Pulmonary artery endothelial cell (primary cell): ENCODE measurements around the gene GJA9. TPM values are rescaled to one million over a fixed set of nuclear protein-coding genes. Genes with fewer than 3 reads are reported as not detected.
"Not testable (repeated sequence)": the region's sequence is repeated elsewhere in the genome, so short reads cannot be mapped to it uniquely, and the experiment has no call there.

ENCODE experiments used
- DNase-seq: peaks from one replicate; pipeline ENCODE4 v3.0.0-alpha.2; 2011; ENCODE audit warnings: low read depth, low spot score
- total RNA-seq: library from RNA; depleted of rRNA; stranded (reverse); fragments of >200 nt; gene quantifications from 2 replicates; pipeline ENCODE4 v1.2.3, GENCODE V29; 2014

Gene GJA9
- 0.07 TPM in 1 of 2 replicates, not detected in the other for total RNA-seq

GRCh38 chr1:38881487-38881886 lies at the start of gene GJA9:
GJA9 (minus strand) TSS chr1:38881587; CDS start chr1:38876098, 5,489 bp downstream.
- DNase-seq: no peak

- DNase-seq: no peak
Observed at GRCh38 chr1:38929476-38929875, 48.1 kb upstream of the GJA9 start.

GRCh38 chr1:38929054-38929453 lies 47.7 kb upstream of the GJA9 start:
- DNase-seq: no peak

GRCh38 chr1:38926091-38926490 lies 44.7 kb upstream of the GJA9 start:
- no peak for DNase-seq

DNA sequence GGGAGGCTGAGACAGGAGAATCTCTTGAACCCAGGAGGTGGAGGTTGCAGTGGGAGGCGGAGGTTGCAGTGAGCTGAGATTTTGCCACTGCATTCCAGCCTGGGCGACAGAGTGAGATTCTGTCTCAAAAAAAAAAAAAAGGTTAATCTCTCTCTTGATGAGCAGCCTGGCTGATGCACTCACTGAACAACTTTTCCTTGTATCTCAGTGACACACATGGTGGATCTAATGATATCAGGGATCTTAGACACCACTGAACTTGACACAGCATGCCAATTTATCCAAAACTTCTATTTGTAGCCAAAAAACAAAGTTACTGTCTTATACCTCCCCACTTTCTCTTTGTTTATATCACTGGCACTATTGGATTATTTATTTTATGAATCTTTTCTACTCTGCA lies 44.0 kb upstream of the GJA9 start:
- no peak for DNase-seq

GRCh38 chr1:38923607-38924006 lies 42.2 kb upstream of the GJA9 start:
- no peak for DNase-seq

DNA sequence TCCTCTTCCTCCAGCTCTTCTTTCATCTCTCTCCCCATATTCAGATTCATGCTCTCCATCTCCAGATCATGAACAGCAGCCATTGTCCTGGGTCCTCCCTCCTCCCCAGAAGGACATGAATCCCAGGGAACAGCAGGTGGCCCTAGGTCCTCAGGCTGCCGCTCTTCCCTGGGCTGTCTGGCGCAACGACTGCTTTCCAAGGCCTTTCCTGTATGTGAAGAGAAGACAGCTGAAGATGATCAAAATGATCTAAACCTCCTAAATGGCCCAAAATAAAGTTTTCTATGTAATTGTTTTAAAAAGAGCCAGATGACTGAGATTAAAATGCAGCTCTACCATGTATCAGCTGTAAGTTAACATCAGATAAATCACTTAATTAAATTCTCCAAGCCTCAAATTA lies 37.7 kb upstream of the GJA9 start:
- DNase-seq: no peak

DNA sequence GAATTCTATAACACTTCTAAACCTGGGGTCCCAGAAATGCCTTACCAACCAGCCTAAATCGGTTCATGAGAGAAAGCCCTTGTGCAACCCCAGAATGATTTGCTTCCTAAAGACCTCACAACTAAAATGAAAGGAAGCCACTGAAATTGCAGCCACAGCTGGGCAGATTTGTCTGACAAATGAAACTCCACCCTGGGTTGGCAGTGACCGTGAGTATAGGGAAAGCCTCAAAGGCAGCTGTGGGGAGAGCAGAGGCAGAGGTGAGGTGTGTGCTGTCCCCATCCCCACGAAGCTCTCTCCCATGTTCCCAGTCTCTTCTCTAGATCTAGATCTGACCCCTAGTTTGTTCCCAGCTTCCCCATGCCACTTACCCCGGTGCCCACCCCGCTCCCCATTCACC lies 37.2 kb upstream of the GJA9 start:
- DNase-seq: no peak

DNA sequence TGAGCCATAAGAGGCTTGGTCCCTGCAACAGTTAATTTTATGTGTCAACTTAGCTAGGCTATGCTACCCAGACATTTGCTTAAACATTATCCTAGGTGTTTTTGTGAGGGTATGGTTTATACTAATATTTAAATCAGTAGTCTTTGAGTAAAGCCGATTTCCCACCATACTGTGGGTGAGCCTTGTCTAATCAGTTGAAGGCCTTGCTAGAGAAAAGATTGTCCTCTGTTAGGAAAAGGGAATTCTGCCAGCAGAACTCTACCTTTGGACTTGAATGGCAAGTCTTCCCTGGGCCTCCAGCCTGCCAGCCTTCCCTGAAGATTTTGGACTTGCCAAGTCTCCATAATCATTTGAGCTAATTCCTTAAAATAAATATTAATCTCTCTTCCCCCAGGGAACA lies 36.4 kb upstream of the GJA9 start:
- no peak for DNase-seq

- DNase-seq: no peak
Observed at GRCh38 chr1:38917337-38917736, 36.0 kb upstream of the GJA9 start.

- DNase-seq: no peak
Observed at GRCh38 chr1:38915352-38915948, 34.1 kb upstream of the GJA9 start.

- DNase-seq: not testable (repeated sequence)
Observed at GRCh38 chr1:38914908-38915307, 33.5 kb upstream of the GJA9 start.

DNA sequence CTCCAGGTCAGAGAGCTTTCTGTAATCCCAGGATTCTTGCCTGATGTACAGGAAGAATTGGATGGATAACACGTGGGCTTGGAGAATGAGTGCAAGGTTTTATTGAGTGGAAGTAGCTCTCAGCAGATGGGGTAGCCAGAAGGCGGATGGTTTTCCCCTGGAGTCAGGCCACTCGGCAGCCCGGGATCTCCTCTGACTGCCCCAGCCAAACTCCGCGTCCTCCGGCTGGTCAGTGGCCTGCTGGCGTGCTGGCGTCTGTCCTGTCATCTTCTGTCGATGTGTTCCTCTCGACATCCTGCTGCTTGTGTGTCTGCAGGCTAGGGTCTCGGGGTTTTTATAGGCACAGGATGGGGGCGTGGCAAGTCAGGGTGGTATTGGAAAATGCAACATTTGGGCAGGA lies 27.4 kb upstream of the GJA9 start:
- no peak for DNase-seq

DNA sequence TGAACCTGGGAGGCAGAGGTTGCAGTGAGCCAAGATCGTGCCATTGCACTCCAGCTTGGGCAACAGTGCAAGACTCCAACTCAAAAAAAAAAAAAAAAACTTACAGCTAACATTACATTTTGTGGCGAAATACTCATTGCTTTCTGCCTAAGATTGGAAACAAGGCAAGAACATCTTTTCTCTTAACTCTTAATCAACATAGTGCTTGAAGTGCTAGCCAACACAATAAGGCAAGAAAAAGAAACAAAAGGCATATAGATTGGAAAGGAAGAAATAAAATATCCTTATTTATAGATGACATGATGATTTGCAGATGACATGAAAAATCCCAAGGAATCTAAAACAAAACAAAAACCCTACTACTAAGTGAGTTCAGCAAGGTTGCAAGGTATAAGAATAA lies 24.6 kb upstream of the GJA9 start:
- DNase-seq: no peak

DNA sequence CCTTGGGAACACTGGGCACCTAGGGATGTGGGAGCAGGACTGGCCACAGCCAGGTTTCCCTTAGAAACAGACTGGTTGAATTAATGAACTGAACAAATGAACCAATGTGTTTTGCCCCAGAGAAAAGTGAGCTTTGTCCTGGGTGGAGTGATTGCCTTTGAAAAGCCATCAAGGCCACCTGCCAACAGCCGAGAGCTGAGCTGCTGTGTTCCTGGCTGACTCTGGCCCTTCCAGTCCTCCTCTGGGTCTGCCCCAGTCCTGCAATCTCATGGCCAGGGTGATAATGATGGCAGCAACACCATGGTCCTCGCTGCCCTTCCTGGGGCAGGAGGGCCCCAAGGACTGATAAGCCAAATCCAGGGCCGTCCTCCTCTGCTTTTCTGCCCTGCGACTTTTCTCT lies 18.2 kb upstream of the GJA9 start:
- DNase-seq: no peak

DNA sequence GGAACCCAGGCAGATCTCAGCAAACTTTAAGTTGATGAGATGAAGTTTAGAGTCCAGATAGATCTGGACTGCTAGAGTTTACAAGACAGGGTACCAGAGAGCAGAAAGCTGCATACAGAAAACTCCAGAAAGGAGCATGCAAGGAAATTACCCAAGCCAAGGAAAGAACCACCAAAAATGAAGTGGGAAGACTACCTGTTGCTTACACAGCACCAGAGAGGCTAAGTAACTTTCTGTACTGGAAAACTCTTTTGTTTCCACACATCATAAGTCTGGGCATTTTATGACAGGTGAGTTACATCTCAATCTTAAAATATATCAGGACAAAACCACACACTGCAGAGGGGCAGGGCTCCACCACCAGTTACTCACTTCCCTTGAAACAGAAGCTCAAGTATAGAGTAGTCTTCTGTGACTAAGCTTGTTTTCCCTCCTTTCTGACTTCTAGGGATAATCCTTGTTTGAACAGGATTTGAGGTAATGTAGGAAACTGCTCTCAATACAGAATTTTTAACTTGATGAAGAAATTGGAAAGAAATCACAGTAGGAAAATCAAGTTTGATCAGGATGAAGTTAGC lies 17.4 kb upstream of the GJA9 start:
- no peak for DNase-seq

GRCh38 chr1:38896169-38896568 lies 14.8 kb upstream of the GJA9 start:
- DNase-seq: no peak

- no peak for DNase-seq
Observed at GRCh38 chr1:38892976-38893375, 11.6 kb upstream of the GJA9 start.

DNA sequence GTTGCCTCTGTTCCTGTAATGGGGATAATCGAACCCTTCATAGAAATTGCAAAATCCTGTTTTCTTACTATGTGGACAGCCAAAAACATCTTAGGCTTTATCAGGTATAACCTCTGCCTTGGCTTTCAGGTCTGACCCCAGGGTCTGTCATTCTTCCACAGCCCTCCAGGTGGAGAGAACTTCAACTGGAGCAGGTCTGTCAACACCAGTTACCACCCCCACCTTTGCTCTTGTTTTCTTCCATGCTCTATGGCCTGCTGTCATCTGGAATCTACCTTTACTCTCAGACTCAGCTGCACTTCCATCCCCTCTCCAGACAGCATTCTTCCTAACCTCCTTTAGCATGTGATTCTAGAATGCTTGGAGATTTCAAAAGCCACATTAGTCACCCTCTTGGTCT lies 10.4 kb upstream of the GJA9 start:
- DNase-seq: no peak

GRCh38 chr1:38889589-38889988 lies 8.2 kb upstream of the GJA9 start:
- no peak for DNase-seq

DNA sequence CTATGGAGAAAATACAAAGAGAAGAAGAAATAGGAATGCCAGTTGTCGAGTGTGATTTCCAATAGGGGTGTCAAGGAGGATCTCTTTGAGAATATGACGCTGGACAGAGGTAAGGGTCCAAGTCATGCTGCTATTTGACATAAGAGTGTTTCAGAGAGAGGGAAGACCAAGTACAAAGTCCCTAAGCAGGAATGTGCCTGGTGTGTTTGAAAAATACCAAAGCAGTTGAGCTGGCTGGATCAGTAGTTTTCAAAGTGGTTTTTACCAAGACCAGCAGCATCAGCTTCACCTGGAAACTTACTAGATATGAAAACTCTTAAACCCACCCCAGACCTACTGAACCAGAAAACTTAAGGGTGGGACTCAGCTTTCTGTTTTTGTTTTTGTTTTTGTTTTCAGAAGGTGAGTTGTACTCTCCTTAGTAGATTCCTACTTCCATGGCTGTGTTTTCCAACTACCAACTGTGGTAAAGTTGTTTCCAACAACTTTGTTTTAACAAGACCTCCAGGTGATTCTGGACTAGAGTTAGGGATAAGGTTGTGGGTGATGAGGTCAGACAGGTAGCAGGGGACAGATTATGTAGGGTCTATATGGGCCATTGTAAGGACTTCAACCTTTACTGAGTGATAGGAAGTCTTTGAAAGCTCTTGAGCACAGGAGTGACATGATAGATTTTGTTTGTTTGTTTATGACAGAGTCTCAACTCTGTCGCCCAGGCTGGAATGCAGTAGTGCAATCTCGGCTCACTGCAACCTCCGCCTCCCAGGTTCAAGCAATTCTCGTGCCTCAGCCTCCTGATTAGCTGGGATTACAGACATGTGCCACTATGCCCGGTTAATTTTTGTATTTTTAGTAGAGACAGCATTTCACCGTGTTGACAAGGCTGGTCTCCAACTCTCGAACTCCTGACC lies 7.3 kb upstream of the GJA9 start:
- no peak for DNase-seq

DNA sequence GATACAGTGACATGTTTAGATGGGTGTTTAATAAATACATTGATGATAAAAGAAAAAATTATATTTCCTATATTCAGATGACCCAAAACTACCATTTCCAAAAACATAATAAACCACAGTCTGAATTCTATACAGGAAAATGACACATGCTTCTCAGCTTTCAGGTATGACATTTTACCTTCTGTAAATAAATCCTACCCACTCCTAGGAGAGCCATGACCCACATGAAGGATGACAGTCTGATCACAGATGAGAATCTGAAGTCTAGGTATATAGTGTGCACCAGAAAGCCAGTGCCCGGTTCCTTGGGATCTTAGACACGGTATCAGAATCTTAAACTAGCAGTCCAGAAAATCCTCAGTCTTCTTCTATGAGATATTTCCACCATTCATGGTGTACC lies 3.7 kb upstream of the GJA9 start:
- no peak for DNase-seq

DNA sequence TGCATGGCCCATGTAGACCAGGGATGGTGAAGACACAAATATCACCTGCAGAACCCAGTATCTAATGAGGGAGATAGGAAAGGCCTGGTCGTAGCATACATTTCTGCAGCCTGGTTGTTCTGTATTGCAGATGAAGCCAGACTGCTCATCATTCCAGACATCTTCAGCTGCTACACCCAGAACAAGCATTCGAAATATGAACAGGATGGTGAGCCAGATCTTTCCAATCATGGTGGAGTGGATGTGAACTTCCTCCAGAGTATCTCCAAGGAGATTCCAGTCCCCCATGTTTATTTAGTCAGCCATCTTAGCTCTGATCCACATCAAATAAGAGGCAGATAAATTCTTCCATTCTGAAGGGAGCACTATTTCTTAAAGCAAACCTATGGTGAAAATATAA lies 5.6 kb downstream of the GJA9 start:
- no peak for DNase-seq
